NCI-H345 (cell line): ENCODE measurements around the gene ZNF821.
"Not testable (repeated sequence)": the region's sequence is repeated elsewhere in the genome, so short reads cannot be mapped to it uniquely, and the experiment has no call there.

Experiments
- DNase-seq: peaks from one replicate; lab custom pipeline; 2025; lab: John Stamatoyannopoulos, UW

The ZNF821 gene

GRCh38 chr16:71859762-71860521 is 24.0 kb downstream of the ZNF821 start:
- no peak for DNase-seq

- no peak for DNase-seq
These were observed 27.9 kb downstream of the ZNF821 start for GRCh38 chr16:71855937-71856662.

- no peak for DNase-seq
These were observed 29.5 kb downstream of the ZNF821 start for GRCh38 chr16:71854369-71854948.

- DNase-seq: no peak
These were observed 30.6 kb downstream of the ZNF821 start for GRCh38 chr16:71853413-71853812.

- DNase-seq: no peak
These were observed 31.4 kb downstream of the ZNF821 start for GRCh38 chr16:71852561-71852960.

- DNase-seq: no peak
These were observed 31.8 kb downstream of the ZNF821 start for GRCh38 chr16:71852158-71852557.

- DNase-seq: no peak
These were observed 32.2 kb downstream of the ZNF821 start for GRCh38 chr16:71851746-71852145.

GRCh38 chr16:71848622-71849021 is 35.4 kb downstream of the ZNF821 start:
- no peak for DNase-seq

GRCh38 chr16:71847096-71847495 is 36.9 kb downstream of the ZNF821 start:
- no peak for DNase-seq

GRCh38 chr16:71846431-71846830 is 37.6 kb downstream of the ZNF821 start:
- no peak for DNase-seq

GRCh38 chr16:71845639-71846430 is 38.1 kb downstream of the ZNF821 start, which contains the start of gene ATXN1L:
ATXN1L (plus strand) TSS chr16:71845976; CDS start chr16:71849741, 3,765 bp downstream.
- peak; percentile 87 for DNase-seq

GRCh38 chr16:71843572-71843971 is 40.4 kb downstream of the ZNF821 start:
- no peak for DNase-seq

- DNase-seq: no peak
These were observed 43.9 kb downstream of the ZNF821 start for GRCh38 chr16:71840052-71840451.

- DNase-seq: no peak
These were observed 46.8 kb downstream of the ZNF821 start for GRCh38 chr16:71837150-71837549.

GRCh38 chr16:71834291-71834690 is 49.7 kb downstream of the ZNF821 start:
- DNase-seq: no peak

- DNase-seq: not testable (repeated sequence)
These were observed 51.9 kb downstream of the ZNF821 start for GRCh38 chr16:71832112-71832511.

- not testable (repeated sequence) for DNase-seq
These were observed 52.3 kb downstream of the ZNF821 start for GRCh38 chr16:71831698-71832097.

- no peak for DNase-seq
These were observed 53.6 kb downstream of the ZNF821 start for GRCh38 chr16:71830359-71830758.

GRCh38 chr16:71826533-71827017 is 57.4 kb downstream of the ZNF821 start:
- DNase-seq: no peak

GRCh38 chr16:71817155-71817500 is 66.9 kb downstream of the ZNF821 start:
- DNase-seq: not testable (repeated sequence)

GRCh38 chr16:71811261-71811803 is 72.7 kb downstream of the ZNF821 start:
- no peak for DNase-seq

- not testable (repeated sequence) for DNase-seq
These were observed 73.8 kb downstream of the ZNF821 start for GRCh38 chr16:71810155-71810530.
